HL-60/S4 treated with phorbol 12-myristate 13-acetate at 8.2 ng/mL for 4 days and 3 days (cell line): ENCODE measurements around the gene MTERF4.

Experiments used
- in situ Hi-C: fragments of 300-500 bp; cut with MboI; formaldehyde crosslinking; loops from 2 replicates; pipeline ENCODE4 v1.15.0; 2022; ENCODE audit warnings: low sequenced_read_pairs

Gene MTERF4

DNA sequence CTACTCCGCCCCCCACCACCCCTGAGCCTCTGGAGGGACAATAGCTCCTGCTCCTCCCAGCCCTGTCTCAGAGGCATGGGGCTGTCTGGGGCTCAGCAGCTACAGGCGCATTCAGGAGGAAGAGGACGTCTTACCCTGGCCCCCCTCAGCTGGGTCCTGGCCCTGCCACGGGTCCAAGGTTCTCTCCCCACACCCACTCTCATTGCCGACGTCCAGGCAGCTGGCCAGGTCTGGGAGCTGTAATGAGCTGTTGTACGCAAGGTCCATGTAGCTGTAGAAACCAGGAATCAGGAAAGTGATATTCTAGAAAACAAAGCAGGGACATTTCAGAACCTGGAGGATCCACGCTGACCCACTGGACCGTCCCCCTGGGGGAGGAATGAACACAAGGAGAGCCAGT lies 33.6 kb upstream of the MTERF4 start:
- in situ Hi-C loops: no loop called here

DNA sequence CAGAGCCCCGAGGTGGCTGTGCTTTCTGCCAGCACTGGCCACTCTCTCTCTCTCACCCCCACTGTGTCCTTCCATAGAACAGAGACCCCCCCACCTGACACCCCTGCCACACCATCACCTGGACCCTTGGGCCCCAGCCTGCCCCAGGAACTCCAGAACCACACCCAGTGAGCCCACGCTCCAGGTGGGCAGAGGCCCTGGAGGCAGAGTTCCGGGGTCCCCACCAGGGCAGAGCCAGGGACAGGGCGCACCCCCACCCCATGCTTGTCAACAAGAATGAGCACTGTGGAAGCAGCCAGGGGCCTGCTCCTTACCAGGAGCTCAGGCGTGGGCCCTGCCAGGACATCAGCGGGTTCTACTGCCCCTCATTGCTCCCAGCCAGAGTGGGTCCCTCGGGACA lies 32.6 kb upstream of the MTERF4 start:
- in situ Hi-C loops: no loop called here

DNA sequence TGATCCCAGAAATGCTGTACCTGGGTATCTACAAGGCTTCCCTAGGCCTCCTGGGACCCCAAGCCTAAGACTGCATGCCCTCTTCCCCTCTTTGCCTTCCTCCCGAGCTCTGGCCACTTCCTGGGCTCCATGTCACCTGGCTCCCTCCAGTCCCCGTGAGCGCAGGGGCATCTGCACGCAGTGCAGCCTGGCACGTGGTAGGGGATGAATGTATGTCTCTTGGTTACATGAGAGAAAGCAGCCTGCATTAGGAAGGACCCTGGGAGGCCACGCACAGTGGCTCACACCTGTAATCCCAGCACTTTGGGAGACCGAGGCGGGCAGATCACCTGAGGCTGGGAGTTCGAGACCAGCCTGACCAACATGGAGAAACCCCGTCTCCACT lies 31.3 kb upstream of the MTERF4 start:
- in situ Hi-C loops: no loop called here

DNA sequence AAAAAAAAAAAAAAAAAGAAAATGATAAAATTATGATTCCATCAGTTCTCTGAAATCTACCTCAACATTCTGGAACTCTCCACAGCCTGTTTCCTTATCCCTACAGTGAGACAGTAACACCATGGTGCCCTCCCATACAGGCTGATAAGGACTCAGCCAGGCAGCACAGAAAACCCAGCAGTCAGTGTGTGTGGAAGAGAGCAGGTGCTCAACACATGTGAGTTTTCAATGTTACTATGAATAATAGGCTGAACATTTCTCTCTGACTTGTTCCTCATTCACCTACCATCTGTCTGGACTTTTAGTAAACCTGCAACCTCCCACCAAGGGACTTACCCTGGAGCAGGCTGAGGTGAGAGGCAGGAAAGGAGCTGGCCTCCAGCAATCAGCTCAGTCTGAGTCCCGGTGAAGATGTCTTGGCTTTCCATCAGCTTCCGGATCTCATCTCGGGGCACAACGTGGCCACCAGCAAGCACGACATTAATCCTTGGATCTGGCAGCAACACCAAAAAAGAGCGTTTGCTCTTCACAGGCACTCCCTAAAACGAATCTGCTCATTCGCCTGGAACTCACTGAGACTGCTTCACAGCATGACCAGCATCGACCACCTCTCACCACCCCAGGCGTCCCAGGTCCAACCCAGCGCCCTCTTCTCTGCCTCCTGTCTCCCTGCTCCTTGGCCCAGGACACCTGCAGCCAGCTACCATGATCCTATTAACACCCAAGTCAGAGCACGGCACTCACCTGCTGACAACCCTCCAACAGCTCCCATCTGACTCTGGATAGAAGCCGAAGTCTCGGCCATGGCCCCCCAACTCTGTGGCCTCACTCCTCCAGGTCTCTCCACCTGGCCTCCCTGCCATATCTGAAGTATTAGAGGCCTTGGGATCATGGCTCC lies 30.7 kb upstream of the MTERF4 start:
- in situ Hi-C loops: no loop called here

DNA sequence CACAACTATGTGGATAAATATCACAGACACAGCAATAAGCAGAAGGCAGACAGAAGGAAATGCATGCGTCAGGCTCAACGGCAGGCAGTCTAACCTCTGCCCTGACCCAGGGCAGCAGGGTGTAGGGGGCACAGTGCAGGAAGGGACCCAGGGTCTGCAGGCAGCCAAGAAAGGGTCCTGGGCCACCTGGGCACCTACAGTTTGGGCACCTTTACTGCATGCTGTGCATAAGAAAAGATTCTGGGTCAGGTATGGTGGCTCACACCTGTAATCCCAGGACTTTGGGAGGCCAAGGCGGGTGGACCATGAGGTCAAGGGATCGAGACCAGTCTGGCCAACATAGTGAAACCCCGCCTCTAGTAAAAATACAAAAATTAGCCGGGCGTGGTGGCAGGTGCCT lies 29.4 kb upstream of the MTERF4 start:
- in situ Hi-C loops: no loop called here

DNA sequence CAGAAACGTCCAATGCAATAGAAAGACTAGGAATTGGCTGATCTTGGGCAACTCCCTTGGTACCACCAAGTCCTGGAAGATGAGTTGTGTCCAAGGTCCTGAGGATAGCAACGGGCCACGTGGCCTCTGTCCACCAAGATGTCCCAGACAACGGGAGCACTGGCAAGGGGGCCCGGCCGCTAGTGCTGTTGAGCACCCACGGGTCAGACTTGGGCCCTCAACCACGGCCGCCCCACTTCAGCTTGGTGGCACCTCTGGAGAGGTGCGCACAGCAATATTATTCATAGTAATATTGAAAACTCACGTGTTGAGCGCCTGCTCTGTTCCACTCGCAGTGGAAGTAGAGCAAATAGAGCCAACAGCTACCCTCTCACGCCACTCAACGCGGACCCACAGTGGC lies 28.2 kb upstream of the MTERF4 start:
- in situ Hi-C loops: no loop called here

DNA sequence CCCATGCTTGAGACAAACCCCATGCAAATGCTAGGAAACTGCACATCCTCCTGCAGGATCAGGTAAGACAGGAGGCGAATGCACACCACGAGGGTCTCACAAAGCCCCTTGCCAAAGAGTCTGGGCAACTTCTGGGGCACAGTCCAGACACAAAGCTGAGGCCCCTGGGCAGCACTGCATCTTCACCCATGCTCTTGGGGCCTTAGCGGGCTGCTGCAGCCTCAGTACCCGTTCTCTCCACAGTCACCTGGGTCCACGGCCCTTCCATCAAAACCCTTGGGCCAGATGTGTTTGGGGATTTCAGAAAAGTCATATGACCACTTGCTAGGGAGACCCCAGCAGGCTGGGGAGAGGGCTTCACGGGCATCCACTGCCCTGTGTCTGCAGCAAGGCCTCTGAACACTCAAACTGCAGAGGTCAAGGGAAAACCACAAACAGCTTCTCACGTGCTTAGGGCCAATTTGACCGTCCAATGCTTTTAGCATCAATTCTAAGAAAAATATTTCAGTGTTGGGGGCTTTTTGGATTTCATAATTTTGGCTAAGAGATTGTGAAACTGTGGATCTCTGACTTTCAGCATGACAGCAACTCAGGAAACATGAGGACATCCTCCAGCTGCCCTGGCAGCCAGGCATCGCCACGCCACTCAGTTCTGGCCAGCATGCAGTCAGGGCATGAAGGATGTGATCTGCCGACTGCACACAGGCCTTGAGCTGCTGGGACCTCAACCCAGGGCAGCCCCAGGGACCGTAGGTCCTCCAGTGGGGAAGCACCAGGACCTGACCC lies 27.2 kb upstream of the MTERF4 start:
- in situ Hi-C loops: no loop called here

DNA sequence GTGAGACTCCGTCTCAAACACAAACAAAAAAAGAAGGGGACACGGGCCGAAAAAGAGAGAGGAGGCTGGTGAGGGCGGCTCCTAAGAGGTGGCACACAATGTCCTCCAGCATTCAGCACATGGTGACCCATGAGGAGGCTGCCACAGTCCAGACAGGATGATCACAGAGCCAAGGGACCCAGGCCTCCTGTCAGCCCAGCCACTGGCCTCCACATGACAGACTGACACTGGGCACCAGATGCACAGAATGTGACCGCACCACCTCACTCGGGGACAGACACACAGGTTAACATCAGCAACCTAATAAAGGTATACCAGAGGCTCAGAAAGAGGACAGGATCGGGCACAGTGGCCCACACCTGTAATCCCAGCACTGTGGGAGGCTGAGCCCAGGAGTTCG lies 26.2 kb upstream of the MTERF4 start:
- in situ Hi-C loops: no loop called here

DNA sequence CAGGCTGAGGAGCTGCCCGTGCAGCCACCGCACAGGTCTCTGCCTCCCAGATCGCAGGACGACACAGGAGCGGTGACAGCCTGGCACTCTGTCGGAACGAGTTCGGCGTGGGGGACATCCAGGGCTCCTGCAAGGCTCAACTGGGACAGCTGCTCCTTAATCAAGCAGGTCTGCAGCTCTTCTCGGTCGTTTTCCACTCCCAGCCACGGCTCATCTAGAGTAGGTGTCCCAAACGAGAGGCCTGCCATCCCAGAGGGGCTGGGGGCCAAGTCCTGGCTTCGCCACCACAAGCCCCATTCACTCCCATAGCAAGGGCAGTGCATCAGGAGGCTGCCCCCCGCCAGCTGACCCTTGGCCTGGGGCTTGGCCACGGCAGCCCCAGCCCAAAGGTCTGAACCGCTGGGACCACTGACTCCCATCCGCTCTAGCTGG lies 24.7 kb upstream of the MTERF4 start:
- in situ Hi-C loops: no loop called here

DNA sequence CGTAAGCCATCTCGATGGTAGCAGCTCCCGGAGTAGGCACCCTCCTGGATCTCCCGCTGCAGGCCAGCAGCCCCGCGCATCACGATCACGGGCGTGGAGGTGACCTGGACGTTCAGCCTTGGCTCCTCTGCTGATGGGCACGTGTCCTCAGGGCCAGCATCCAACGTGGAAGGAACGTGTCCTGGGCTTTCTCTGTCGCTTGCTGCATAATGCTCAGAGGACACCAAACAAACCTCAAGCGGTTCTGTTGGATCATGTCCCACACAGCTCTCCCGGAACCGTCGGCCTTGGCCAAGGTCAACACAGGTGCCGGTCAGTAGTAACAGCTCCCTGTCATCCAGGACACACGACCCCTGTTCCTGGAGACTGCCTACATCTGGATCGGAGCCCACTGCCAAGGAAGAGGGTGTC lies 24.1 kb upstream of the MTERF4 start:
- in situ Hi-C loops: no loop called here

DNA sequence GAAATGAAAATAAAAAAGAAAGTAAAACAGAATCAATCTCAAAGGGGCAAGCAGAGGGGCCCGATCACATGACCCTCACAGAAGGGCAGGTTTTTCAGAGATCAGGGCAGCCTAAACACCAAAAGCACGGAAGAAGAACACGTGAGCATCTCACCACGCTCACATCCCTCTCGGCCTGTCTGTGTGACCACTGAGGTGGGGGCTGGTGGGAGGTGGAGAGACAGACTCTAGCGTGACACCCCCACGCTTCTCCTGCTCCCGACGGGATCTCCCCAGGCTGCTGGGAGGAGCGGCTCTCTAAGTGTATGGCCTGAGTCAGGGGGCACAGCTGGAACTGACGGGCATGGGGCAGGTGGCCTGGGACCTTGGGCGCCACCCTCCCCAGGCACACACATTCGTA lies 23.5 kb upstream of the MTERF4 start:
- in situ Hi-C loops: no loop called here

DNA sequence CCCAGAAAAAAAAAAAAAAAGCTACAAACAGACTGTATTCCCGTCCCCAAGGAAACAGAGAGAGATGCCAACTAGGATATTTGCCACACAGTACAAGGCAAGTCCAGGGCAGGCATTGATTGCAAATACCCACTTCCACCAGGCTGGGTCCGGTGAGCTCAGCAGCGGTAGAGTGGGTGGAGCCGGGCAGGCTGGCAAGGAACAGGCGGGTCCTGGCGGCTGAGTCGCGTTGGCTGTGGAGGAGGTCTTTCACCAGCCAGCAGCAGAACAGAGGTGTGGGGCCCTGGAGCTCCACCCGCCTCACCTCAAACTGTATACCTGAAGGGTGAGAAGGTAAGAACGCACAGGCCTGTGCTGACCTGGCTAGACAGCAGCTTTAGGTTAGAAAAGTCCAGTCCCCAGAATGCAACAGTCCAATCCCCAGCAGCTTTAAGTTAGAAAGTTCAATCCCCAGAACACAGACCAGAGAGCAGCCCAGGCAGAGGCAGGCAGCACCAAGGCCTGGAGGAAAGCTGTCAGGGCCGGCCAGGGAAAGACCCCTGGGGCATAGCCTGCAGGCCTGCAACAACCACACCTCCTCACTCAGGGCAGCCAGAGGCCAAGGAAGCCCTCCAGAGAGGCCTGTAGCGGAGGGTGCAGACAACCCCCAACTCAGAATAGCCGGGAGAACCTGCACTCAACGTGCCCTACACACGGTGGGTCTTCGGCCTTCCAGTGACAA lies 21.9 kb upstream of the MTERF4 start:
- in situ Hi-C loops: no loop called here

DNA sequence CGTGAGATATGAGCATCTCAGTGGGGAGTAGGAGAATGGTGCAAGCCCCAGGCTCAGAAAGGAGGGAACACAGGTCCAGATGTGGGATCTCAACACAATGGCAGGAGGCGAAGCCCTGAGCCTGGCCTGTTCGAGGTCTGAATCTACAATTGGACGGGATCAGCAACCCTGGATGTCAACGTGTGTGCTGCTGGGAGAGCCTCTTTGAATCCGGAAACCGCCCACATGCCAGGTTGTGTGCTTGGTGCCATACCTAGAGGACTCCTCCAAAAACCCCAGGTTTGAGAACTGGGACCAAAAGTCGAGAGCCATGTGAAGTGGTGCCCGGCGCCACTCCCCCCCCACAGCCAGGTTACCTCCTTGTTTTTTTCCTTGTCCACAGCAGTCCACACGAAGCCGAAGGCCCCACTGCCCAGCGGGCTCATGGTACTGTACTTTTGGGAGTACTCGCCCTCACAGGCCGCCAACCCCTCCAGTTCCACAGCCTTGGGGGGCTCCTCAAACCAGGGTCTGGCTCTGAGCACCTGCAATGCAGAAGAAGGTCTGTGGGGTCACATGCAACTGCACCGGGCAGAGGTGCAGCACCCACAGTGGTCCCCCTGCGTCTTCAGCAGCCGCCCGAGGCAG lies 20.4 kb upstream of the MTERF4 start:
- in situ Hi-C loops: no loop called here

DNA sequence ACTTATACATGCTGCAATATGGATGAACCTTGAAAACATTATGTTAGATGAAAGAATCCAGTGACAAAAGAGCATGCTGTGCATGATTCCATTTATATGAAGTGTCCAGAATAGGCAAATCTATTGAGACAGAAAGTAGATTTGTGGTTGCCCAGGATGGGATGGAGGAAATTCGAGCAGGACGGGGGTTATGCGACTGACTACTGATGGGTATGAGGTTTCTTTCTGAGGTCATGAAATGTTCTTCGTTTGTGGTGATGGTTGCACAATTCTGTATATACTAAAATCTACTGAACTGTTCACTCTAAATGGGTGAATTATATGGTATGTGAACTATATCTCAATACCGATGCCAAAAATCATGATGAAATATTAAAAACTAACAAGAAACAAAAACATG lies 18.9 kb upstream of the MTERF4 start:
- in situ Hi-C loops: no loop called here

DNA sequence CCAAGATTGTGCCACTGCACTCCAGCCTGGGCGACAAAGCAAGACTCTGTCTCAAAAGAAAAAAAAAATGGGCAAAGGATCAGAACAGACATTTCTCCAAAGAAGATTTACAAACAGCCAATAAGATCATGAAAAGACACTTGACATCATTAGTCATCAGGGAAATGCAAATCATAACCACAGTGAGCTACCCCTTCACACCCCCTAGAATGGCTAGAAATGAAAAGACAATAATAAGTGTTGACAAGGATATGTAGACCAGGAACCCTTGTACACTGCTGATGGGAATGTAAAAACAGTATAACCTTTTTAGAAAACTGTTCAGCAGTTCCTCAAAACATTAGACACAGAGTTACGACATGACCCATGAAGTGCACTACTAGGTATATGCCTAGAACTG lies 18.4 kb upstream of the MTERF4 start:
- in situ Hi-C loops: no loop called here

DNA sequence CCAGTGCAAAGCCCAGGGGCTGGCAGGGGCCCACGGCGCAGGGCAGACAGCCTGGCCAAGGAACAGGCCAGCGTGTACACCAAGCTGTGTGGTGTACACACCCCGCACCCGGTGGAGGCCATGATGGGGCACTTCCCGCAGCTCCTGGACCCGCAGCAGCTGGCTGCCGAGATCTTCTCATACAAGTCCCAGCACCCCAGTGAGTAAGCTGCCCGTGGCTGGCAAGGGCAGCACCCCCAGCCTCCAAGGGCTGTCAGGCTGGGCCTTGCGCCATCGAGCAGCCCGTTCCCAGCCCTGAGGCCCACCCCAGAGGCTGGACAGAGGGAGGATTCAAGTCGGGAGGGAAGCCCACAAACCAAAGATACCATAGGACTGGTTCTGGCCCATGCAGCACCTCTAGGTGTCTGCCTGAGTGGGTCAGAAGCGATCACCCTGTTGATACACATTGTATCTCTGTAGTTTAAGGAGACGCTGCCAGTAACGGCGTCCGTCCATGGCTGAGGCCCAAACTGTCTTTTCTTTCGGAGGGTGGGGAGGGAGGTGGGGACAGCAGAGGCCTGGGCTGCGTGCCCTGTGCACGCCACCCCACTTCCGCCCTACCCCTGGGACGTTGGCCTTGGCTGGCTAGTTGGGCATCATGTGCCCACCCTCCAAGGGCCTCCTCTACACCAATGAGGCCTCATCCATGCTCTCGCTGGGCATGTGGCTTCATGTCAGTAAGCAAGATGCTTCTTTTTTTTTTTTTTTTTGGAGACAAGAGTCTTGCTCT lies 16.8 kb upstream of the MTERF4 start:
- in situ Hi-C loops: no loop called here

DNA sequence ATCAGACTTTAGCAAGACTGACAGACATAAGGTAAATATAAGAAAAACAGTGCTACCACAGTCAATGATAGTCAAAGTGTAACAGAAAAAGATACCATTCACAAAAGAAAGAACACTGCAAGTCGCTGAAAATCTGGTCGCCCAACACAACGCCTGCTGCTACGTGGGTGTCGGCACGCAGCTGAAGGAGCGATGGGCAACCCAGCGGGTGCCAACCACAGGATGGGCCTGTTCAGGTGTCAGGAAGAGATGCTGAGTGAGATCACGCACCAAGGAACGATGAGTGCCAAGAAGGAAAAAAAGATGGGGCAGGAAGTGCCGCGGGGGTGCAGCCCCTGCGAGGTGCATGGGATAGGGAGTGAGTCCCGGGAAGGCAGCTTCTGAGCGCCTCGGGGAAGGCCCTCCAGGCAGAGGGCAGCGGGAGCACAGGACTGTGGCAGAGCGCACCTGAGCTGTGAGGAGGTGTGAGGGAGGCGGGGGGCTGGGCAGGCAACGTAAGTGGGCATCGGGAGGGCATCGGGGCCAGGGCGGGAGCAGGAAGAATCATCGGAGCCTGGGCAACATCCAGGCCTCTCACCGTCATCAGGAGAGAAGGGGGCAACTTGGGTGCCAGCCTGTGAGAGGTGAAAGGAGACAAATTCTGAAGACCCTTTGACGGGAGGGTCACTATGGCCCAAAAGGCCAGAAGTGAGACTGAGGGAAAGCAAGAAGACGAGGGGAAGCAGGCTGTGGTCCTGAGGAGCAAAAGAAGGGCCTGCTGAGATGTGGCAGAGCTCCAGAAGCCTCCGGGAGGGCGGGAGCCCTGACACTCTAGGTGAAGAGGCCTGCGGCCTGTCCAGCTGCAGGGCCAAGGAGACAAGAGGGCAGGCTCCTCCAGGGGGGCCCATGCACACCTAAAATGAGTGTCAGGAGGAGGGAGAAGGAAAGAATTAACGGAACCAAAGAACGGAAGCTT lies 14.8 kb upstream of the MTERF4 start:
- in situ Hi-C loops: no loop called here

DNA sequence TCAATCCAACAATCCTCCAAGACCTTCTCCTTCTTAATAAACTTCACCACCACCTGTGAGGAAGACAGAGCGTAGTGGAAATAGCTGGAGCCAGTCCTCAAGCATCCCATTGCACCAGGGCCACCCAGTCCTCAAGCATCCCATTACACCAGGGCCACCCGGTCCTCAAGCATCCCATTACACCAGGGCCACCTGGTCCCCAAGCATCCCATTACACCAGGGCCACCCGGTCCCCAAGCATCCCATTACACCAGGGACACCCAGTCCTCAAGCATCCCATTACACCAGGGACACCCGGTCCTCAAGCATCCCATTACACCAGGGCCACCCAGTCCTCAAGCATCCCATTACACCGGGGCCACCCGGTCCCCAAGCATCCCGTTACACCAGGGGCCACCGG lies 13.3 kb upstream of the MTERF4 start:
- in situ Hi-C loops: no loop called here

DNA sequence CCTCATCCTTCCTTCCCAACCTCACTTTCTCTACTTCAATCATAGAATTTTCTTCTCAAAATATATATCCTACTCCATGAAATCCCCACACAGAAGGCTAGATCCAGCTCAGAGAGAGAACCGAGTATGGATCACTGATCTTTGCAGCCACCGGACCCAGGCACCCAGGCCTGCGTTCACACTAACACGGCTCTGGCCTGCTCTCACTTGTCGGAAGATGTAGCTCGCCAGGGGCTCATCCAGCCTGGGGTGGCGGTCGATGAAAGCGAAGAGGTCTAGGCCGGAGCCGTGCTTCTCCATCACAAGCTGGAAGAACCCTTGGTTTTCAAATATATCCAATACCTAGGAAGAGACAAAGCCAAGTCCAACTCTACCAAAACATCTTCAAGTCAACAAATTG lies 12.7 kb upstream of the MTERF4 start:
- in situ Hi-C loops: no loop called here
